GM20000 (cell line): ENCODE measurements around the gene ZKSCAN4.

Source experiments
- DNase-seq: peaks from one replicate; pipeline ENCODE4 v3.0.0; 2012; ENCODE audit warnings: low spot score
- TF ChIP-seq, protein P1 (sequence below): IDR thresholded peaks from 2 replicates; pipeline ENCODE4 v1.5.1; 2012; ENCODE audit warnings: mild to moderate bottlenecking, control low read depth; ENCODE audit errors: extremely low read depth, missing control alignments

The ZKSCAN4 gene

DNA sequence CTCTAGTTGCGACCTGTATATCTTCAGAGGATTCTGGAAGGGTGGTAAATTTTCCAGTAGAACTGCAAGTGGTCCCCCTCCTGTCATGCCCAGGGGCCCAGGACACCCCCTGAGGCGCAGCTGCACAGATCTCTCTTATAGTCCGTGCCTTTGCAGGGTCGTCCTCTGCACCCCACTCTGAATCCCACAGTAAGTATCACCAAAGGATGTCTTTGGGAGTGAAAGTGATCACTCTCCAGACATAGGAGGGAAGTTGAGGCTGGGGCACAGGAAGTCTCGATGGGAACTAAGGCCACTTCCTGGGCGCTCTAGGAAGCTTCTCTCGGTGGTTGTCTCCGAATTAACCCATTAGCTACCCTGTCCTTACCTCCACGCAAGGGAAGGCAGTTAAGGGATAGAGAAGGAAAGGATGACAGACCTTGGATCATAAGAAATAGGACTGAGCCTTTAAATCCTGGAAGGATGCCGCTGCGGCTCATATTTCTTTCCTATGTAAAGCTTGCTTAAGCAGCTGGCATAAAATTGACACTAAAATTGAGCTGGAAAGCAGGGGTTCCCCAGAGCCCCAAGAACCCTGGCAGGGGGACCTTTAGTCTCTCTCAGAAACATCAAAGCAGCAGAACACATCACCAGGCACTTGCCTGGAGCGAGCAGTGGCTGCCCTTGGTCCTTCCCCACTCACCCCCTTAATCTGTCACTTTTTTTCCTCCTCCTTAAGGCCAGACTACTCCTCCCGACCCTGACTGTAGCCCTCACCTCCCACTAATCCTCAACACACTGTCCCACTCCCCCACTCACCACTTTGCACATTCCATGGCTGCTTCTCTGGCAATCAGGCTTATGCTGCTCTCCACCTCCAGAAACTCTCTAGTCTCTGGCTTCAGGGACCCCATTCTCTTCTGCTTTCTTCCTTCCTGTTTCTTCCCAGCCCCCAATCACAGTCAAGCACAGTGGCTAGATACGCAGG is at the start of gene ZKSCAN4:
Gene ZKSCAN4 (minus strand): TSS at position 261 of the 967 bp plus-strand sequence. CDS start 289 bp downstream, outside the sequence.
- TF ChIP-seq, protein P1, sequence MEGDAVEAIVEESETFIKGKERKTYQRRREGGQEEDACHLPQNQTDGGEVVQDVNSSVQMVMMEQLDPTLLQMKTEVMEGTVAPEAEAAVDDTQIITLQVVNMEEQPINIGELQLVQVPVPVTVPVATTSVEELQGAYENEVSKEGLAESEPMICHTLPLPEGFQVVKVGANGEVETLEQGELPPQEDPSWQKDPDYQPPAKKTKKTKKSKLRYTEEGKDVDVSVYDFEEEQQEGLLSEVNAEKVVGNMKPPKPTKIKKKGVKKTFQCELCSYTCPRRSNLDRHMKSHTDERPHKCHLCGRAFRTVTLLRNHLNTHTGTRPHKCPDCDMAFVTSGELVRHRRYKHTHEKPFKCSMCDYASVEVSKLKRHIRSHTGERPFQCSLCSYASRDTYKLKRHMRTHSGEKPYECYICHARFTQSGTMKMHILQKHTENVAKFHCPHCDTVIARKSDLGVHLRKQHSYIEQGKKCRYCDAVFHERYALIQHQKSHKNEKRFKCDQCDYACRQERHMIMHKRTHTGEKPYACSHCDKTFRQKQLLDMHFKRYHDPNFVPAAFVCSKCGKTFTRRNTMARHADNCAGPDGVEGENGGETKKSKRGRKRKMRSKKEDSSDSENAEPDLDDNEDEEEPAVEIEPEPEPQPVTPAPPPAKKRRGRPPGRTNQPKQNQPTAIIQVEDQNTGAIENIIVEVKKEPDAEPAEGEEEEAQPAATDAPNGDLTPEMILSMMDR, result no peak
- peak; percentile 84 for DNase-seq

DNA sequence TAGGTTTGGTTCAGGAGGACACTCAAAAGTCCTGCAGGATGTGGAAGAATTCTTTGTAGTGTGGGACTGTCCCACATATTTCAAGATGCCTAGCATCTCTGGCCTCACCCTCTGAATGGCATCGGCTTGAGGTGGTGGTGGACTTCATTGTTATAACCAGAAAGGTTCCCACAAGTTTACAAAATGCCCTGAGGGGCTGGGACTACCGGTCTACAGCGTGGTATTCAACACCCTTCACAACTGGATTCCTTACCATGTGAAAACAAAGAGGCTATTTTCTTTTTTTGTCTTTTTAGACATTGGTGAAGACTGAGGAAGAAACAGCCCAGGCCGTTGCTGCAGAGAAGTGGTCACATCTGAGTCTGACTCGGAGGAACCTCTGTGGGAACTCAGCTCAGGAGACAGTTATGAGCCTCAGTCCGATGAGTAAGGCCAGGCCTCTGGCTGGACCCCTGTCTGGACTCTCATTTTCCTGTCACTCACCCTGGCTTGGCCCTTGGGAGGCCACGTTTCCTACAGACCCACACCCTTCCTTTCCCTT is 44.5 kb upstream of the ZKSCAN4 start:
- DNase-seq, result no peak
- TF ChIP-seq, protein P1, result no peak

DNA sequence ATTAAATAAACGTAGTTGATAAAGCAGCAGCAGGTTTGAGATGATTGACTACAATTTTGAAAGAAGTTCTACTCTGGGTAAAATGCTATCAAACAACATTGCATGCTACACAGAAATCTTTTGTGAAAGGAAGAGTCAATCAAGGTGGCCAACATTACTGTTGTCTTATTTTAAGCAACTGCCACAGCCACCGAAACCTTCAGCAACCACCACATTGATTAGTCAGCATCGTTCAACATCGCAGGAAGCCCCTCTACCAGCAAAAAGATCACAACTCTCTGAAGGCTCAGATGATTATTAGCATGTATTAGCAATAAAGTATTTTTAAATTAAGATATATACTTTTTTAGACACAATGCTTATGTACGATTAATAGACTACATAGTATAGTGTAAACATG is 43.3 kb upstream of the ZKSCAN4 start:
- TF ChIP-seq, protein P1, result no peak
- DNase-seq, result no peak

DNA sequence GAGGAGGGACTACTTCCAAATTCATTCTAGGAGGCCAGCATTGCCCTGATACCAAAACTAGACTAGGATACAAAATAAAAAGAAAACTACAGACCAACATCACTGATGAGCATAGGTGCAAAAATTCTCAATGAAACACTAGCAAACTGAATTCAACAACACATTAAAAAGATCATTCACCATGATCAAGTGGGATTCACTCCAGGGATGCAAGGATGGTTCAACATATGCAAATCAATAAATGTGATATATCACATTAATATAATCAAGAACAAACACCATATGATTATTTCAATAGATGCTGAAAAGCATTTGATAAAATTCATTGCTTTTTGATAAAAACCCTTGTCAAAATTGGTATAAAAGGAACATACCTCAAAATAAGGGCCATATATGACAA is 39.5 kb upstream of the ZKSCAN4 start:
- DNase-seq, result no peak
- TF ChIP-seq, protein P1, result no peak

DNA sequence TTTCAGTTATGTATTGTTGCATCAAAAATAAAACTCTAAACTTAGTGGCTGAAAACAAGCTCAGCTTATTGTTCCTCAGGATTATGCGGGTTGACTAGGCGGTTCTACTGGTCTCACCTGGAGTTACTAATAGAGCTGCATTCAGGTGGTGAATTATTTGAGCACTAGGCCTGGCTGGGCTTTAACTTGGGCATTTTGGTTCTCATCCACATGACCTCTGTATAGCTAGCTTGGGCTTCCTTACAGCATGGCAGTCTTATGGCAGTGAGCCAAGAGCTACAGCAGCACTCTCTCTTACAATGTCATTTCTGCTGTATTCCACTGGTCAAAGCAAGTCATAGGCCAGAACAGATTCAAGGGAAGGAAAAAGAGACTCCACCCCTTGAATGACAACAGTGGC is 30.9 kb upstream of the ZKSCAN4 start:
- DNase-seq, result no peak
- TF ChIP-seq, protein P1, result no peak

DNA sequence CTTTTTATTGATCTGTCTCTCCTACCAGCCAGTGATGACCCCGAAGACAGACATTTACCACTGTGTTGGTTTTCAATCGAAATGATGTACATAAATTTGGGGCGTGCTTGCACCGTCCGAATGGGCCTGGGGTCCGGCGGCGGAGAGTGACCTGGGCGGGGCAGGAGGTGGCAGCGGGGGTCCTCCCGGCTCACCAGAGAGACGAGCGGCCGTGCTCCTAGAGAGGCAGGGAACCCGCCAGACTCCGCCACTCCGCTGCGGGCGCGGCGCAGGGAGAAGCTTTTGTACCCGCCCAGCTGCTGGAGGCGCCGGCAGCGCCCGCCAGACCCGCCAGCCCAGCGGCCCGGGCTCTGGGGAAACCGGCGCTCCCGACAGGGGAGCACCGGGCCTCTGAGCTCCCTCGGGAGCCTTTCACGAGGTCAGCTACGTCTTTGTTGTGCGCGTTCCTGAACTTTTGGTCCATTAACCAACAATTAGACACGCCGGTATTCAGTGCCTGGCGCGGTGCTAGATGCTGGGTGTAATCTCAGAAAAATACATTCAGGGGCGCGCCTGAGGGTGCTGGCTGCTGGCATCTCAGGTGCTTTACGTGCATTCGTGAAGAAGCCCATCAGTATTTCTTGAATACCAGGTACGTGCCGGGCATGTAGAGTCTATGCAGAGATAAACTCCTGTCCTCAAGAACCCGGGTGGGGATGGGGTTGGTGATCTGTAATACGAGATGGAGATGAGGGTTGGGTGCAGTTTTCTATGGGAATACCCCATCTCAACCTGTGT is 29.4 kb upstream of the ZKSCAN4 start, which contains the start of gene PGBD1:
Gene PGBD1 (plus strand): TSS at position 285 of the 777 bp plus-strand sequence. CDS start 2,242 bp downstream, outside the sequence.
- DNase-seq, result peak; percentile 70
- TF ChIP-seq, protein P1, result no peak
